GM18868 (cell line): ENCODE data around the gene CREB3.

Experiments used
- ATAC-seq: cut with Tn5 transposase; IDR thresholded peaks from one replicate; pipeline ENCODE4 v1.9.1; 2021; ENCODE audit warnings: mild to moderate bottlenecking, moderate library complexity; ENCODE audit not compliant: unreplicated experiment

Gene CREB3

DNA sequence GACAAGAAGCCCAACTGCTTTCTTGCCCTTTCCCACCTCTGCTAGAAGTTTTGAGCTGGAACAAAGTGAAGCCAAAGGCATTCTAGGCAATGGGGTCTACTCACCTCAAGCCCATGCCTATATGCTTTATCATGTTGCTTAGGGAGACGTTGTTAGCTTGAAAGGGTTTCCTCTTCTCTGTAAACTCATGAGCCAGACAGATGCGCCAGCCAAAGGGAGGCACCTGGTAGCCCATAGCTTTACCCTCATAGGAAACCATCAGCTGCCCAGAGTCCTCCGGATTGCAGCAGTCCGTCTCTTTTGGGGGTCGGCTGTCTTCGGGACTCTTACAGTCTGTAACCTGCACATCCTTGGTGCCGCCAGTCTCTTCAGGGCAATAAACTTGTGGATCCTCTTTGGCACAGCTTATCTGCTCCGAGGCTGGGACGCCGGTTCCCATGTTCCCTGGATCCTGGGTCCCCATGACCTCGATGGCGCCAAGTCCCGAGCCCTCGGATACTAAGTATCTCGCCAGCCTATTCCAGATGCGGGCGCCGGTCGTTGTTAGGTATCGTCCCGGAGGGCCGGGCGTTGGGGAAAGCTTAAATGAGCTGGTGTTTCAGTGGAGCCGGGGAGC lies 15.9 kb downstream of the CREB3 start:
- ATAC-seq = no peak

- ATAC-seq = peak; percentile 82
Observed at GRCh38 chr9:35748858-35749514, 16.5 kb downstream of the CREB3 start, which contains the start of the genes GBA2 and RGP1. Gene GBA2, minus strand, starts transcription at chr9:35749228. Its CDS starts 524 bp downstream, at chr9:35748704. Gene RGP1, plus strand, starts transcription at chr9:35749287. Its CDS starts 469 bp downstream, at chr9:35749756.

GRCh38 chr9:35749515-35750255 lies 17.2 kb downstream of the CREB3 start:
- ATAC-seq = peak; percentile 20

DNA sequence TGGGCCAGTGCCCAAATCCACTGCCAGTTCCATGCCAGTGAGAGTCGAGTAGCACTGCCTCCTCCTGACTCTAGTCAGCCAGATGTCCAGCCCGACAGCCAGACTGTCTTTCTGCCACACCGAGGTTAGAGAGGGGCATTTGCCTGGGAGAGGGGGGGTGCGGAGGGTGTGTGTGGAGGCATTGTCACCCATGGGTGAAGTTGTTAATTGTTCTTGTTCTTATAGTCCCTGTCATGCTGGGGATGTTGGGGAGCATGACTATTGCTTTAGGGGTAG lies 17.7 kb downstream of the CREB3 start:
- no peak for ATAC-seq

DNA sequence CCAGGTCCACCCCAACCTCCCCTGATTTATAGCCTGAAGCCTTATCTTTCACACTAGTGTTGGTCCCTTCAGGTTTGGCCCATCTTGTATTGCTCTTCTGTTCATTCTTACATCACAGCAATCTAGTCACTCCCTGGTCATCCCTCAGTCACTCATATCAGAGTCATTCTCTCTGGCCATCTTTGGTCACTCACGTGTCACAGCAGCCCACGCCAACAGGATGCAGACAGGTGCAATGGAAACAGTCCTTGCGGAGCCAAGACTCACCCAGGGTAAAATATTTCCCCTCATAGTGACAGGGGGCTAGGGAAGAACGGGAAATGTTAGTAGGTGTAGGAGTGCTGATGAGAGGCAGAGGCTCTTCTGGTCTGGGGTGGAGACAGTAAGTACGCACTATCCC lies 21.0 kb downstream of the CREB3 start:
- ATAC-seq = no peak

DNA sequence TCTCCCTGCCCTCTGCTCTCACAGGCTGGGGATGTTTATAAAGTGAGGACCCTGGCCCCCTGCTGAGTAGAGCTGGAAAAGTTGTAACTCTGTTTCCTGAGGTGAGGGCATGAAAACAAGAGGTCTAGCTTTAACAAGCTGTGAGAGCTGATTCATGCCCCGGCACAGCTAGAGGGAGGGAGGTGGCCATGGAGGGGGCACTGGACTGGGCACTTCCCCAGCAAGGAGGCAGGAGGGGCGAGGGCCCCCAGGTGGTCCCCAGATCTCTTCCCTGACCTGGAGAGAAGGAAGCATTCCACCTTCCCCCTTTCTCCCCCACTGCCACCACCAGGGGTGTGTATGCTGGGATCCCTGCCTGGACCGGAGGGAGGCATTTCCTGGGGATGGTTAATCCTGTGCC lies 21.8 kb downstream of the CREB3 start, which contains the start of gene MSMP:
MSMP (minus strand) TSS at position 13 of the 400 bp plus-strand sequence. CDS start 147 bp downstream, outside the sequence.
- no peak for ATAC-seq

GRCh38 chr9:35755071-35755470 lies 22.6 kb downstream of the CREB3 start:
- no peak for ATAC-seq

DNA sequence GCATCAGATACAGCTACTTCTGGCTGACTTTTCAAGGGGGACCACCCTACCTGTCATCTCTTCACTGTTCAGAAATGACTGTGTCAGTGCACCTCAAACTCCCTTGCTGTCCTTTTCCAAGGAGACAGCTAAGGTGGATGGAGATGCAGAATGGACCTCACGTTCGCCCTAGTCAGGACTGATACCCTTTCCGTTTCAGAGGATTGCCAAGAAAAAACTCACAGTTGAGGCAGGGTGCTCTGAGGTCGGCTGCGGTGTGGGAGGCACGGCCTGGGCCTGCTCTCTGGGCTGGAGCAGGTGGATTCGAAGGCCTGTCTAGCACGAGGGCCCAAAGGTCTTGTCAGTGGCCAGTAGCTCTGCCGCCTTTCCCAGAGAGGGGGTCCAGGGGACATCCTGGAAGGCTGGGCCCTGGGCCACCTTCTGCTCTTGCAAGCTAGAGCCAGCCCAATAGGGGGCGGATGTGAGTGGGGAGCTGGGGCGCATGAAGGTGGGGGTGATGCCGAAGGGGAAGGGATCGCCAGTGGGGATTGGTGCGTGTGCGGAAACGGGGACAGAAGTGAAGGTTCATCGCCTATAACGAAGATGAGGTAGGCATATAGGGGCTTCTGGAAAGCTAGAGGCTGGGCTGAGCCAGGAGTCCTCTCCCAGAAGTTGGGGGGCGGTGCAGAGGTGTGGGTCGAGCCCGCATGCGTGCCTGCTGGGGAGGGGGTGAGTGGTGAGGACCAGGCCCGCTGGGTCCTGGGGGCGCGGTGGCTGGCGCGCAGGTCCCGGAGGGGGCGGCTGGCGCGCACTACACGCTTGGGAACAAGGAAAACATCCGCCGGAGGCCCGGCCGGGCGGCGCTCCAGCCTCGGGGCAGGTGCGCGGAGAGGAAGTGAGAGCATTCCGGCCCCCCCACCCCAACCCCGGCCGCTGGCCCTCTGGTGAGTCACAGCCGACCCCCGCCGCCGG lies 24.1 kb downstream of the CREB3 start:
- peak; percentile 67 for ATAC-seq

DNA sequence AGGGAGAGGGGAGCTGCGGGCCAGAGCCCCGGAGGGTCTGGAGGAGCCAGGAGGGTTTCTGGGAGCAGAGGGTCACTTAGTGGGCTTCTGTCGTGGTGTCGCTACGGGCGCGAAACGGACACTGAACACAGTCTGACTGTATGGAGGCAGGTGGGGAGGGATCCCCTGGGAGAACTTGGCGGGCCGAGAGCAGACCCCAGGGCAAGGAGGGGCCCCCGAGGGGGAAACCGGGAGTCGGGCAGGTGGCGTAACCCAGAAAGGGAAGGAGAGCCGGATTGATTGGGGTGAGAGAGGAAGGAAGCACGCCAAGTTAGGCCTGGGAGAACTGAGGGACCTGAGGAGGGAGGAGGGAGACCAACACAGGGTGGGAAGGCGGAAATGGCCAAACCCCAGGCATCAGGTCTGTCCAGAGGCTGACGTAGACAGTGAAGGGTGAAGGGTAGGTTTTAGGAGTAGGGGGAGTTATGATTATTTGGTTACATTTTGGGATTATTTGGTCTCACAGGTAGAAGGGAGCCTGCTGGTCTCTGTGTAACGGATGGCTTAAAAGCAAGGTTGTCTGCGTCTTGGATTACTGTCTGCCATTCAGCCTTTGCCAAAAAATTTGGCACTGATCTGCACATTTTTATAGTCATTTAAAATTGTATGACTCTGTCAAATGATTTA lies 24.9 kb downstream of the CREB3 start:
- ATAC-seq = peak; percentile 41

DNA sequence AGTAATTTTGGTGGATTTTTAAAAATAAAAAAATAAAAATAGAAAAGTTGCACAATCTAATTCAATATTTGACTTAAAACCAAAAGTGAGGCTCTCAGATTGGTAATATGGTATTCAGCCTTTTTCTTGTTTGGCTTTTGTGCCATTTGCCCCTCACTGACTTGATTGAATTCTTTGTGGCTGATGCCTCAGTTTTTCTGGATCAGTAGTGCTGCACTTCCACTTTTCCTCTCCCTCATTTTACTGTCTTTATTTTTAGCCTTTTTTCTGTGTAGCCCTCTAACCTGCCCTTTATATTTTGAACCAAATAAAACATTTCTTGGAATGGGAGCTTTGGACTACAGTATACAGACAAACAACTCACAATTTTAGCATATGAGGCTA lies 25.4 kb downstream of the CREB3 start:
- no peak for ATAC-seq

DNA sequence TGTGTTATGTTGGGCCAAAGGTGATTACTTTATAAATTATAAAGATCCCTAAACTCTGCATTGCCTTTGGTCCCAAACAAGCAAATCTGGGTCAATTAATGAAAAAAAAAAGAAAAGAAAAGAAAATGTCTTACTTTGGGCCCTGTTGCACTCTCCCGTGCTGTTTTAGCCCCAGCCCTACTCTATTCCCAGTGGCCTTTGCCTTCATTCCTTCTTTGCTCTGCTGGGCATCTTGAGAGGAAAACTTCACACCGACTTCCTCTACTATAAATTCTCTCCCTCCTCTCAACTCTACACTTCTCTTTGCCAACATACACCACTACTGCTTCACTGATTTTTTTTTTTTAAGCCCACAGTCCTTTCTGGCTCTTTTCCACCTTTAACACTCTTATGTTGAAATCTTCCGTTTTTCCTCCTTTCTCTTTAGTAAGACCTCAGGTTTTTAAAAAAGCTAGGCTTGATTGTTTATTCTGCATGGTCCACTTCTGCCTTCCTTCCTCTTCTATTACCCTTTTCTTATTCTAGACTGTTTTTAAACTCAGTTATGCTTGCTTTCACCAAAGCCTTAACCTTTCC lies 26.1 kb downstream of the CREB3 start:
- ATAC-seq = no peak

- ATAC-seq = no peak
Observed at GRCh38 chr9:35759795-35760194, 27.3 kb downstream of the CREB3 start.

- ATAC-seq = no peak
Observed at GRCh38 chr9:35760651-35761050, 28.2 kb downstream of the CREB3 start.

DNA sequence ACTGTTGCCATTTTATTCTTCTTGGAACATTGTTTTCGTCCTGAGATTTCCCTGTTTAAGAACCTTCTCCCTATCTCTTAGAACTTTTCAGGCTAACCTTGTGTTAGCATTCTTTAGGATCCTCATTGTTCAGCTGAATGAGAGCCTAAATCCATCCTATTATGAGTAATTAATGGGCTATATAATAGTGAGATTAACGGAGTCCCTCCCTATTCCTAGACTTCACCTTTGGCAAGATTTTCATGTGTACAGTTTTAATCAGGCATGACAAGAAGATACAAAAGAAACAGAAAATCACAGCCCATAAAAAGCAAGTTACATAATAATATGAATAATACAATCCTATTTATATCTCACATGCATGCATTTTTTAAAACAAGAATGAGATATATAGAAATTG lies 30.7 kb downstream of the CREB3 start:
- no peak for ATAC-seq

DNA sequence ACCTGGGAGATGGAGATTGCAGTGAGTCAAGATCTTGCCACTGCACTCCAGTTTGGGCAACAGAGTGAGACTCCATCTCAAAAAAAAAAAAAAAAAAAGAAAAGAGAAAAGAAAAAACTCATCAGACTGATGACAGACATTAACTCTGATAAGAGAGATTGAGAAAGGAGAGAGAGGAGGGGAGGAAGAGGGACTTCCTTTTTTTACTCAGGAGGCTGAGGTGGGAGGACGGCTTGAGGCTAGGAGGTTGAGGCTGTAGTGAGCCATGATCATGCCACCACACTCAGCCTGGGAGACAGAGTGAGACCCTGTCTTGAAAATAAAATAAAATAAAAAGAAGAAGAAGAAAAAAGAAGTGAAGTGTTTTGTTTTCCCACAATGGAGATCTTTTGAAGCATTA lies 31.3 kb downstream of the CREB3 start:
- ATAC-seq = no peak

GRCh38 chr9:35766997-35767396 lies 34.5 kb downstream of the CREB3 start:
- no peak for ATAC-seq

- ATAC-seq = no peak
Observed at GRCh38 chr9:35767458-35767857, 35.0 kb downstream of the CREB3 start.

DNA sequence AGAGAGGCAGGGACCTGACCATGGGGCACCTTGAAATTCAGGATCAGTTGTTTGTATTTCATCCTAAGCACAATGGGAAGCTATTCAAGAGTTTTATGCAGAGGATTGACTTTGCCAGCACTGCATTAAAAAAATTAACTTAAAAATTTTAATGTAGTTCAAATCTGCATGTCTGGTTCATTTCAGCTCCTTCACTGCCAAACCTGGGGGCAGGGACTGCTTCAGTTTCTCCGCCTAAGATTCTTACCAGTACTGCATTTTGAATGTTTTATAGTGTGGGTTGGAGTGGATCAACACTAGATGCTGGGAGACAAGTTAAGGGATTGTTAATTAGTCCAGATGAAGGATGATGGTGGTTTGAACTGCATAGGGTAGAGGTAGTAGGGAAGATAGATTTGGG lies 37.3 kb downstream of the CREB3 start:
- ATAC-seq = no peak

DNA sequence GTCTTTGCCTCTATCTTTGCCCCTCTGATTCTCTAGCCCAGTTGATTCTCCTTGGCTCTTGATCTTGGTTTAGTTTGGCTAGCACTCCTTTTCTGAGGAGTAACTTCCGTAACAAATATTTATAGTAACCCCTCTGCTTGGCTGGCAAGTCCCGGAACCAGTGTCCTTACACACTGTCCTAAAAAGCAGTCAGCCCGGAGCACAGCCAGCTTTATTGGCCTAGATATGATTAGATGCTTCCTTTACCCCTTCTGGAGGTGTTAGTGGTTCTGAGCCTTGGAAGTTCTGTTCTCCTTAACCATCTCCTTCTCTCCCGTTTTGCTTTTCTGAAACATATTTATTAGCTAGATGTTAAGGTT lies 38.6 kb downstream of the CREB3 start:
- ATAC-seq = no peak

DNA sequence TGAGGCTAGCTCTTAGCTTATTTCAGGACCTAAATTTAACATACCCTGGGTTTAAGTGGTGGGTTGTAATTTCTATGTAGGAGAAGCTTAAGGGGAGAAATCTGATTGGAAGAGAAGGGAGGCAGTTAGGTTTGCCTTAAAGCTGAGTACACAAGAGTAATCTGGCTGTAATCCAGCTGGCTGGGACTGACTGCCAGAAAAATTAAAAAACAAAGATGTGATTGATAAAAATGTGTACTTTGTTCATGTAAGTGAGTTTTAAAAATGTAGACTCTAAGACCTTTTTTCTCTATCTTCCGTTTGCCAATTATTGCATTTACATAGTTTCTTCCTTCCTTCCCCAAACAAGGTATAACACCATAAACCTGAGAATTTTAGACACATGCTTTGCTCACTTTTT lies 39.1 kb downstream of the CREB3 start:
- no peak for ATAC-seq
